Measurements from ENCODE around the gene GNAI3. TPM values are rescaled to one million over a fixed set of nuclear protein-coding genes. Genes with fewer than 3 reads are reported as not detected.

GNAI3 gene
- total and polyA plus RNA-seq, 4 donors = 2.7 to 10.4 (median 6.5) TPM

DNA sequence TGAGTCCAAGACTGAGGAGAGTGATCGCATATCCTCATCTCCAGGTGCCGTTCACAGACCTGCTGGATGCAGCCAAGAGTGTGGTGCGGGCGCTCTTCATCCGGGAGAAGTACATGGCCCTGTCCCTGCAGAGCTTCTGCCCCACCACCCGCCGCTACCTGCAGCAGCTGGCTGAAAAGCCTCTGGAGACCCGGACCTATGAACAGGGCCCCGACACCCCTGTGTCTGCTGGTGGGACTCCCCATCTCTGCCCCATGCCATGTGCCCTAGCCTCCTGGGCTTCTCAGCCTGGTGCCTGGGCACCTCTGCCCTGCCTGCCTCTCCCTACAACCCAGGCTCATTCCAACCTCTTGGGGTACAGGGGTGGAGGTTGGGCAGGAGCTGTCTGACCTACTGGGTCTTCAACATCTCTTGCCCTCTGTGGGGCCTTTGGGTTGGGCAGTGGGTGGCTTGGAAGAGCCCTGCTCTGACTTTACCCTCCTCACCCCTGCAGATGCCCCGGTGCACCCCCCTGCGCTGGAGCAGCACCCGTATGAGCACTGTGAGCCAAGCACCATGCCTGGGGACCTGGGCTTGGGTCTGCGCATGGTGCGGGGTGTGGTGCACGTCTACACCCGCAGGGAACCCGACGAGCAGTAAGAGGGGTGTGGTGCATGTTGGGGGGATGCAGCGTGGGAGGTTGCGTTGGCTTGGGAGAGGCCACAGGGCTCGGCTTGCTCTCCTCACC is 78.4 kb downstream of the GNAI3 start:
- Histone ChIP-seq H3K4me3 (no peak overlapping the region), H3K4me1 (ENCODE audit: control insufficient read depth in 5 of 5, insufficient read depth in 5 of 5, low read length in 5 of 5) (peaks cover 0 to 41% (median 7%) of the 10 kb centered on the region in 5 donors), H3K27me3 (ENCODE audit: control insufficient read depth in 3 of 3, insufficient read depth in 3 of 3, low read length in 2 of 3) (no peaks in the 10 kb centered on the region), H3K27ac (ENCODE audit: low read depth in 1 of 2, low read length in 1 of 2) (no peak overlapping the region), H3K36me3 (ENCODE audit: control insufficient read depth in 4 of 4, insufficient read depth in 4 of 4, low read length in 4 of 4) (peaks cover 0 to 53% (median 24%) of the 10 kb centered on the region in 4 donors), H3K9ac (ENCODE audit: insufficient read depth in 1 of 2, low read length in 2 of 2) (no peak overlapping the region), H3K9me3 (ENCODE audit: control insufficient read depth in 4 of 4, insufficient read depth in 3 of 4, low read length in 3 of 4) (no peaks in the 10 kb centered on the region)
- DNase-seq (no peak), ATAC-seq (ENCODE audit: insufficient read depth, low FRiP score) (no peak)
- TF ChIP-seq, protein P1, sequence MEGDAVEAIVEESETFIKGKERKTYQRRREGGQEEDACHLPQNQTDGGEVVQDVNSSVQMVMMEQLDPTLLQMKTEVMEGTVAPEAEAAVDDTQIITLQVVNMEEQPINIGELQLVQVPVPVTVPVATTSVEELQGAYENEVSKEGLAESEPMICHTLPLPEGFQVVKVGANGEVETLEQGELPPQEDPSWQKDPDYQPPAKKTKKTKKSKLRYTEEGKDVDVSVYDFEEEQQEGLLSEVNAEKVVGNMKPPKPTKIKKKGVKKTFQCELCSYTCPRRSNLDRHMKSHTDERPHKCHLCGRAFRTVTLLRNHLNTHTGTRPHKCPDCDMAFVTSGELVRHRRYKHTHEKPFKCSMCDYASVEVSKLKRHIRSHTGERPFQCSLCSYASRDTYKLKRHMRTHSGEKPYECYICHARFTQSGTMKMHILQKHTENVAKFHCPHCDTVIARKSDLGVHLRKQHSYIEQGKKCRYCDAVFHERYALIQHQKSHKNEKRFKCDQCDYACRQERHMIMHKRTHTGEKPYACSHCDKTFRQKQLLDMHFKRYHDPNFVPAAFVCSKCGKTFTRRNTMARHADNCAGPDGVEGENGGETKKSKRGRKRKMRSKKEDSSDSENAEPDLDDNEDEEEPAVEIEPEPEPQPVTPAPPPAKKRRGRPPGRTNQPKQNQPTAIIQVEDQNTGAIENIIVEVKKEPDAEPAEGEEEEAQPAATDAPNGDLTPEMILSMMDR (IDR thresholded peaks at IDR 0.05; ENCODE audit: control extremely low read depth, extremely low read depth) = no peak
- WGBS, 2 donors = 95 to 97% methylated on average over 20 to 21 of the region's 21 CpGs

DNA sequence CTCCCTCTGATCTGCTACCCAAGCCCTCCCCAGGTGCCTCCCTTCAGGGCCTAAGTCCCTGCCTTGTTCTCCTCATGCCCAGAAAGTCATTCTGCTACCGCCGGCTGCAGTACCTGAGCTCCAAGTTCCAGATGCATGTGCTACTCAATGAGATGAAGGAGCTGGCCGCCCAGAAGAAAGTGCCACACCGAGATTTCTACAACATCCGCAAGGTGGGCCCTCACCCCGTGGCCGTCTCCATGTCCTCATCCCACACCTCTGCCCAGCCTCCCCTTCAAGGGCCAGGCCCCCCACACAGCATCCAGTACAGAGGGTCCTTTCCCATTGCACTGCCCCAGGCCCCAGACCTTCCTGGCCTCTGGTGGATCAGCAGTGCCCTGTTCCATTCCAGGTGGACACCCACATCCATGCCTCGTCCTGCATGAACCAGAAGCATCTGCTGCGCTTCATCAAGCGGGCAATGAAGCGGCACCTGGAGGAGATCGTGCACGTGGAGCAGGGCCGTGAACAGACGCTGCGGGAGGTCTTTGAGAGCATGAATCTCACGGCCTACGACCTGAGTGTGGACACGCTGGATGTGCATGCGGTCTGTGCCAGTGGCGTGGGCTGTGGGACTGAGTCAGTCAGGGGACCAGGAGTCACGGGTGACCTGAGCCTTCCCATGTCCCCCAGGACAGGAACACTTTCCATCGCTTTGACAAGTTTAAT is 79.4 kb downstream of the GNAI3 start:
- 94 to 96% methylated on average over 23 of the region's 23 CpGs for WGBS, 2 donors
- H3K4me1 ChIP-seq (ENCODE audit: control insufficient read depth in 5 of 5, insufficient read depth in 5 of 5, low read length in 5 of 5) = peaks cover 0 to 31% (median 7%) of the 10 kb centered on the region in 5 donors
- H3K4me3 ChIP-seq = no peak overlapping the region
- no peaks in the 10 kb centered on the region for H3K9me3 ChIP-seq (ENCODE audit: control insufficient read depth in 4 of 4, insufficient read depth in 3 of 4, low read length in 3 of 4)
- TF ChIP-seq, protein P1 (IDR thresholded peaks at IDR 0.05; ENCODE audit: control extremely low read depth, extremely low read depth) = no peak
- H3K27me3 ChIP-seq (ENCODE audit: control insufficient read depth in 3 of 3, insufficient read depth in 3 of 3, low read length in 2 of 3) = no peaks in the 10 kb centered on the region
- no peak overlapping the region for H3K27ac ChIP-seq (ENCODE audit: low read depth in 1 of 2, low read length in 1 of 2)
- H3K9ac ChIP-seq (ENCODE audit: insufficient read depth in 1 of 2, low read length in 2 of 2) = no peak overlapping the region
- peaks cover 0 to 55% (median 24%) of the 10 kb centered on the region in 4 donors for H3K36me3 ChIP-seq (ENCODE audit: control insufficient read depth in 4 of 4, insufficient read depth in 4 of 4, low read length in 4 of 4)
- DNase-seq (no peak), ATAC-seq (ENCODE audit: insufficient read depth, low FRiP score) (no peak)

DNA sequence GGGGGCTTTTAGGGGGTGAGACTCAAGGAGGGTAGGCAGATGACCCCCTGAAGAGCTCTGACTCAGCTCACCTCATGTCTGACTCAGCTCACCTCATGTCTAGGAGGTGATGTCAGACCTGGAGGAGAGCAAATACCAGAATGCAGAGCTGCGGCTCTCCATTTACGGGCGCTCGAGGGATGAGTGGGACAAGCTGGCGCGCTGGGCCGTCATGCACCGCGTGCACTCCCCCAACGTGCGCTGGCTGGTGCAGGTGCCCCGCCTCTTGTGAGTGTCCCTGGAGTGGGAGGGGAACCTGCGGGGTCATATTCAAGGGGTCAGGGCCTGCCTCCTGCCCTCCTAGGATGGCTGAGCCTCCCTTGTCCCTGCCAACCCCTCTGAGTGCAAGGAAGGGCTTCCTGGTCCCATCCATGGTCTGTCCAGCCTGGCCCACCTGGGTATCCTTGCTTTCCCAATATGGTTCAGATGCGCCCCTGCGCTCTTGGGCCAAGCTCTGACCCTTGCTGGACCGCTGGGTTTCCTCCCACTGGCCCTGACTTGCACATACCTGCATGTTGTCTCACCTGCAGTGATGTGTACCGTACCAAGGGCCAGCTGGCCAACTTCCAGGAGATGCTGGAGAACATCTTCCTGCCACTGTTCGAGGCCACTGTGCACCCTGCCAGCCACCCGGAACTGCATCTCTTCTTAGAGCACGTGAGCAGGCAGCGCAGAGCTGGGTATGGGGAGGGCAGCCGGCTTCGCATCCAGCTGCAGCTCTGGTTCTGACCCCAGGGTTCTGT is 80.3 kb downstream of the GNAI3 start:
- Histone ChIP-seq H3K27me3 (ENCODE audit: control insufficient read depth in 3 of 3, insufficient read depth in 3 of 3, low read length in 2 of 3) (no peaks in the 10 kb centered on the region), H3K9me3 (ENCODE audit: control insufficient read depth in 4 of 4, insufficient read depth in 3 of 4, low read length in 3 of 4) (no peaks in the 10 kb centered on the region), H3K27ac (ENCODE audit: low read depth in 1 of 2, low read length in 1 of 2) (no peak overlapping the region), H3K36me3 (ENCODE audit: control insufficient read depth in 4 of 4, insufficient read depth in 4 of 4, low read length in 4 of 4) (peaks cover 0 to 55% (median 24%) of the 10 kb centered on the region in 4 donors), H3K4me1 (ENCODE audit: control insufficient read depth in 5 of 5, insufficient read depth in 5 of 5, low read length in 5 of 5) (peaks cover 0 to 22% (median 6%) of the 10 kb centered on the region in 5 donors), H3K9ac (ENCODE audit: insufficient read depth in 1 of 2, low read length in 2 of 2) (no peak overlapping the region), H3K4me3 (no peak overlapping the region)
- WGBS, 2 donors = 91 to 93% methylated on average over 23 of the region's 23 CpGs
- ATAC-seq (ENCODE audit: insufficient read depth, low FRiP score) (no peak), DNase-seq (no peak)
- TF ChIP-seq, protein P1 (IDR thresholded peaks at IDR 0.05; ENCODE audit: control extremely low read depth, extremely low read depth) = no peak

Data from lung (tissue), 12 donors.